K562 (cell line): Measurements from ENCODE around the gene AMOTL1. TPM values are rescaled to one million over a fixed set of nuclear protein-coding genes. Genes with fewer than 3 reads are reported as not detected.

Experiments
- ELF1 ChIP-seq: fragments of 200-800 bp; sonication (Bioruptor generic); IDR thresholded peaks from 2 replicates; pipeline ENCODE4 v1.6.1; 2016; ENCODE audit warnings: missing genetic modification characterization, missing compliant biosample characterization
- FIP1L1 ChIP-seq: fragments of 200-400 bp; formaldehyde crosslinking; IDR thresholded peaks from 2 replicates; pipeline ENCODE4 v1.6.1; 2018; ENCODE audit warnings: mild to moderate bottlenecking, low read depth, low read length; ENCODE audit not compliant: poor library complexity, severe bottlenecking
- PHF21A ChIP-seq: fragments of 450-650 bp; IDR thresholded peaks from 2 replicates; pipeline ENCODE4 v1.6.1; 2017; ENCODE audit warnings: low read depth, borderline replicate concordance
- RREB1 ChIP-seq: fragments of 250-450 bp; sonication (Bioruptor Pico); IDR thresholded peaks from 2 replicates; pipeline ENCODE4 v1.4.0; 2020
- TCF3 ChIP-seq: sonication (generic); formaldehyde crosslinking; IDR thresholded peaks from 2 replicates; pipeline ENCODE4 v1.4.0; 2020; ENCODE audit warnings: mild to moderate bottlenecking, missing genetic modification reagents
- TEAD4 ChIP-seq, 2 experiments: sonication (generic) in 1 of 2; formaldehyde crosslinking in 1 of 2; IDR thresholded peaks; 2 replicates each; pipeline versions ENCODE4 v1.6.1 to v1.8.0; 2012 to 2022; ENCODE audit warnings: borderline replicate concordance in 1 of 2, inconsistent platforms in 1 of 2, low read length in 1 of 2, mild to moderate bottlenecking in 1 of 2, missing genetic modification reagents in 1 of 2
- THRAP3 ChIP-seq: fragments of 450-650 bp; IDR thresholded peaks from 2 replicates; pipeline ENCODE4 v1.6.1; 2016; ENCODE audit warnings: mild to moderate bottlenecking, inconsistent platforms, borderline replicate concordance
- XRCC4 ChIP-seq: IDR thresholded peaks from one replicate; pipeline ENCODE4 v1.6.1; 2011; ENCODE audit not compliant: insufficient read depth, insufficient read length; ENCODE audit errors: extremely low read depth
- ZNF133 ChIP-seq: fragments of 250-450 bp; sonication (Bioruptor Pico); IDR thresholded peaks from 2 replicates; pipeline ENCODE4 v1.4.0; 2020; ENCODE audit warnings: mild to moderate bottlenecking
- ZNF511 ChIP-seq: sonication (generic); formaldehyde crosslinking; IDR thresholded peaks from 2 replicates; pipeline ENCODE4 v1.8.0; 2022; ENCODE audit warnings: mild to moderate bottlenecking, missing genetic modification reagents
- ZNF609 ChIP-seq: sonication (generic); formaldehyde crosslinking; IDR thresholded peaks from 2 replicates; pipeline ENCODE4 v1.8.1; 2023; ENCODE audit warnings: missing genetic modification reagents, mild to moderate bottlenecking, borderline replicate concordance
- ZNF639 ChIP-seq, 2 experiments: fragments of 200-800 bp in 1 of 2; sonication (Bioruptor generic) in 1 of 2; sonication (generic) in 1 of 2; formaldehyde crosslinking in 1 of 2; IDR thresholded peaks in 1 of 2; conservative IDR thresholded peaks in 1 of 2; 2 replicates each; pipeline versions ENCODE4 v1.5.0 to v1.6.1; 2016 to 2020; ENCODE audit warnings: missing compliant biosample characterization in 1 of 2, missing genetic modification characterization in 1 of 2, missing genetic modification reagents in 1 of 2
- polyA plus RNA-seq, 8 experiments: library from polyadenylated mRNA; depleted of rRNA in 4 of 8; stranded (reverse) in 5 of 8; unstranded in 3 of 8; fragments of >200 nt; fragmentation: Nextera tagmentation in 2 of 8; fragmentation: Illumina TruSeq in 1 of 8; extraction: Ambion mirVana in 2 of 8; extraction: Trizol in 1 of 8; gene quantifications; 2 replicates each; pipeline versions ENCODE4 v1.2.1 to v1.2.3, GENCODE V29; 2011 to 2014; ENCODE audit warnings: inconsistent platforms in 1 of 8, missing spikeins in 1 of 8
- total RNA-seq, 7 experiments: library from RNA; depleted of rRNA in 6 of 7; stranded (reverse); fragments of >200 nt in 6 of 7; fragmentation: Illumina TruSeq in 2 of 7; extraction: Trizol in 2 of 7; gene quantifications; 2 replicates each; pipeline versions ENCODE4 v1.2.1 to v1.2.3, GENCODE V29; 2011 to 2021; ENCODE audit warnings: low replicate concordance in 1 of 7

AMOTL1 gene
- total and polyA plus RNA-seq, 9 of the 15 experiments (the other 6 are each of a cell fraction or from before 2014, with no cell fraction given): 4.0 to 35.4 (median 14.0) TPM

- TF ChIP-seq ZNF133 (CRISPR knock-in tag): no peak
- no peak for TF ChIP-seq THRAP3
- TF ChIP-seq TCF3 (CRISPR knock-in tag): peak; percentile 26; the same call in 1 of the 2 replicates
- TF ChIP-seq FIP1L1: no peak
- 0 out of 4 replicates have a peak, but pooled peaks of 1 of the 2 experiments have one; percentile 42 for TF ChIP-seq ZNF639 (CRISPR knock-in tag; conservative IDR thresholded peaks at IDR 0.05 in 1 of 2, IDR thresholded peaks at IDR 0.05 in 1 of 2)
- TF ChIP-seq ZNF511 (CRISPR knock-in tag): no peak
- peak; percentile 71 for TF ChIP-seq TEAD4 (IDR thresholded peaks at IDR 0.05; ENCODE audit: low read length)
- TF ChIP-seq TEAD4 (CRISPR knock-in tag; IDR thresholded peaks at IDR 0.05; ENCODE audit: borderline replicate concordance): no peak
- no peak for TF ChIP-seq XRCC4
- TF ChIP-seq PHF21A: no peak
- TF ChIP-seq ZNF609 (CRISPR knock-in tag): no peak
- TF ChIP-seq ELF1 (tag): peak; percentile 73
- no peak for TF ChIP-seq RREB1 (CRISPR knock-in tag)
Observed at GRCh38 chr11:94731880-94732601, 36.1 kb upstream of the AMOTL1 start (continued).
